Naive thymus-derived CD4-positive, alpha-beta T cell (primary cell): ENCODE measurements around the gene SLC2A13. TPM values are rescaled to one million over a fixed set of nuclear protein-coding genes. Genes with fewer than 3 reads are reported as not detected.

Experiments used
- ATAC-seq: fragments of 150-1000 bp; cut with Tn5 transposase; 2 replicates; pipeline ENCODE4 v1.10.0; 2021; ENCODE audit warnings: mild to moderate bottlenecking, moderate library complexity
- CTCF ChIA-PET: fragments of 350-600 bp; sonication (Branson Sonifier 250); formaldehyde crosslinking; loops from one replicate; lab custom pipeline; 2021; ENCODE audit warnings: antibody characterized with exemption; lab: Charles Lee
- POLR2A ChIA-PET: fragments of 350-600 bp; sonication (Branson Sonifier 250); formaldehyde crosslinking; loops from one replicate; lab custom pipeline; 2021; ENCODE audit warnings: antibody characterized with exemption, inconsistent platforms; lab: Charles Lee
- DNase-seq, 9 donors: peaks; one replicate each; pipeline versions ENCODE4 v3.0.0 to v3.0.0-alpha.2; 2020 to 2022; ENCODE audit warnings: mixed read lengths in 1 of 9
- H3K27ac ChIP-seq: one replicate; pipeline ENCODE4 v1.7.0; 2013; ENCODE audit warnings: mild to moderate bottlenecking, low read depth, low read length, moderate library complexity
- H3K27me3 ChIP-seq, 2 donors: one replicate each; pipeline ENCODE4 v1.7.0; 2013; ENCODE audit warnings: low read length in 2 of 2, mild to moderate bottlenecking in 2 of 2, moderate library complexity in 2 of 2; ENCODE audit not compliant: control insufficient read depth in 2 of 2, insufficient read depth in 2 of 2
- H3K36me3 ChIP-seq, 3 experiments: 1 replicate in 2 of 3; 2 replicates in 1 of 3; pipeline ENCODE4 v1.7.0; 2013; ENCODE audit warnings: low read length in 3 of 3, mild to moderate bottlenecking in 3 of 3, moderate library complexity in 1 of 3; ENCODE audit not compliant: insufficient read depth in 3 of 3, control insufficient read depth in 2 of 3
- H3K4me1 ChIP-seq, 2 donors: one replicate each; pipeline ENCODE4 v1.7.0; 2013; ENCODE audit warnings: low read length in 2 of 2, mild to moderate bottlenecking in 2 of 2, moderate library complexity in 1 of 2; ENCODE audit not compliant: control insufficient read depth in 2 of 2, insufficient read depth in 2 of 2
- H3K4me3 ChIP-seq: 2 replicates; pipeline ENCODE4 v1.7.0; 2013; ENCODE audit warnings: mild to moderate bottlenecking, low read length
- H3K9me3 ChIP-seq, 3 experiments: 1 replicate in 2 of 3; 2 replicates in 1 of 3; pipeline ENCODE4 v1.7.0; 2013; ENCODE audit warnings: low read length in 3 of 3; ENCODE audit not compliant: control insufficient read depth in 2 of 3
- H3K27ac Mint-ChIP-seq, 9 donors: one replicate each; pipeline ENCODE4 v1.8.0; 2020 to 2022; ENCODE audit warnings: mixed read lengths in 9 of 9, mild to moderate bottlenecking in 8 of 9, moderate library complexity in 5 of 9, inconsistent platforms in 2 of 9
- H3K27me3 Mint-ChIP-seq, 5 donors: one replicate each; pipeline ENCODE4 v1.8.0; 2021 to 2022; ENCODE audit warnings: mixed read lengths in 5 of 5, mild to moderate bottlenecking in 1 of 5
- H3K36me3 Mint-ChIP-seq, 5 donors: one replicate each; pipeline ENCODE4 v1.8.0; 2020 to 2022; ENCODE audit warnings: mixed read lengths in 5 of 5, mild to moderate bottlenecking in 3 of 5, inconsistent platforms in 1 of 5
- H3K4me1 Mint-ChIP-seq, 7 donors: one replicate each; pipeline ENCODE4 v1.8.0; 2020 to 2022; ENCODE audit warnings: mixed read lengths in 7 of 7, mild to moderate bottlenecking in 3 of 7, inconsistent platforms in 1 of 7
- H3K4me3 Mint-ChIP-seq, 10 donors: one replicate each; pipeline ENCODE4 v1.8.0; 2020 to 2022; ENCODE audit warnings: mild to moderate bottlenecking in 10 of 10, mixed read lengths in 10 of 10, moderate library complexity in 6 of 10, inconsistent platforms in 2 of 10
- H3K9me3 Mint-ChIP-seq, 11 donors: one replicate each; pipeline ENCODE4 v1.8.0; 2020 to 2022; ENCODE audit warnings: mixed read lengths in 11 of 11, mild to moderate bottlenecking in 4 of 11, inconsistent platforms in 1 of 11, moderate library complexity in 1 of 11
- intact Hi-C, 2 donors: fragments of 100-400 bp; cut with micrococcal nuclease; formaldehyde crosslinking; loops; one replicate each; pipeline ENCODE4 v1.15.1; 2023
- polyA plus RNA-seq, 2 donors: library from polyadenylated mRNA; unstranded; fragments of 300-500 nt; fragmentation: Illumina TruSeq; gene quantifications; one replicate each; pipeline ENCODE4 v1.2.3, GENCODE V29; 2021
- total RNA-seq, 6 experiments: library from RNA in 5 of 6; stranded (reverse) in 5 of 6; gene quantifications; 1 replicate in 5 of 6; 2 replicates in 1 of 6; pipeline ENCODE4 v1.2.3 and lab custom pipeline; 2021 to 2026

SLC2A13 gene
- total and polyA plus RNA-seq, 7 experiments from 2014 or later, result 1.2 to 5.8 (median 4.4) TPM

DNA sequence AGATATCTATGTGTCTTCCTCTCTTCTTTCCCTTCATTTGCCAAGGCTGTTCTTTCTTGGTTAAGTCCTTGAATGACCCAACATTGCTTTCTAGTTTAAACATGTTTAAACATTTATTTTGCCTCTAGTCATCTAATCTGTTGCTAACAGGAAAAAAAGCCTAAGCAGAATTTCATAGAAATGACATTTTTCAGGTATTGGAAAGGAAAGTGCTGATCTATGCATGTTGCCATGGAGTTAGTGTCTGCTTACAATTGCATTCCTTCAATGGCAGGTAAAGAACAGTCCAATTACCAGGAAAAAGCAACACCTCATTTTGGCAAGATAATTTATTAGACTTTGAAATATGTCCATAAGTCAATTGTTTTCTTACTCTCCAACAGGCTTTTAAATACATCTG is 21.5 kb upstream of the SLC2A13 start:
- Histone ChIP-seq H3K27me3 (no peaks in the 10 kb centered on the region), H3K27ac (no peak overlapping the region), H3K4me1 (no peaks in the 10 kb centered on the region), H3K9me3 (no peaks in the 10 kb centered on the region), H3K36me3 (no peaks in the 10 kb centered on the region), H3K4me3 (no peak overlapping the region)
- Mint-ChIP-seq H3K4me1 (no peaks in the 10 kb centered on the region), H3K36me3 (no peaks in the 10 kb centered on the region), H3K27ac (no peak overlapping the region), H3K4me3 (no peak overlapping the region), H3K9me3 (no peaks in the 10 kb centered on the region), H3K27me3 (peaks cover 0 to 31% (median 0%) of the 10 kb centered on the region in 5 donors)
- ChIA-PET CTCF (interaction anchor here (0.6 kb wide), 1 partner anchor 122 kb away, joined by 3 read pairs; no protein-coding TSS in a partner anchor), POLR2A (no interaction called here)
- no peak for ATAC-seq
- intact Hi-C loops, result no loop called here
- no peak for DNase-seq

DNA sequence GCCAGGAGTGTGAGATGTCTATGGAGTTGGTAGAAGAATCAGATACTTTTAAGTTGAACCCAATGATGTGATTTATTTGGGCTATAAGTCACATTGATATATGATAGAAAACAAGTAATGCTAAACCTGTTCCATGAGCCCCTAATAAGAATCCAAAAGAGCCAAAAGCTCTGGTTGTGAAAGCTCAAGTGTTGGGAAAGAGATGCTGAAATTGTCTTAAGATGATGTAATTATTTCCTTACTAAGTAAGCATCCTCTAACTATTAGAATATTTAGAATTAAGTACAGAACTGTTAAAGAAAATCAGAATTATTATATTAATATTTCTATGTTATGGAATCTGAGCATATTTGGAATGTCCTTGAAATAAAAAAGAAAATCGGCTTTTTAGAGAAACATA is 17.6 kb upstream of the SLC2A13 start:
- no peak overlapping the region for H3K4me3 ChIP-seq
- H3K9me3 ChIP-seq, result no peaks in the 10 kb centered on the region
- Mint-ChIP-seq H3K9me3 (peaks cover 0 to 1% (median 0%) of the 10 kb centered on the region in 11 donors), H3K27ac (no peak overlapping the region), H3K27me3 (peaks cover 5 to 38% (median 11%) of the 10 kb centered on the region in 5 donors), H3K4me3 (no peak overlapping the region), H3K36me3 (no peaks in the 10 kb centered on the region), H3K4me1 (no peaks in the 10 kb centered on the region)
- no peak for ATAC-seq
- POLR2A ChIA-PET, result no interaction called here
- no peak overlapping the region for H3K27ac ChIP-seq
- CTCF ChIA-PET, result no interaction called here
- intact Hi-C loops, result no loop called here
- no peaks in the 10 kb centered on the region for H3K36me3 ChIP-seq
- H3K4me1 ChIP-seq, result no peaks in the 10 kb centered on the region
- no peaks in the 10 kb centered on the region for H3K27me3 ChIP-seq
- DNase-seq, result no peak

DNA sequence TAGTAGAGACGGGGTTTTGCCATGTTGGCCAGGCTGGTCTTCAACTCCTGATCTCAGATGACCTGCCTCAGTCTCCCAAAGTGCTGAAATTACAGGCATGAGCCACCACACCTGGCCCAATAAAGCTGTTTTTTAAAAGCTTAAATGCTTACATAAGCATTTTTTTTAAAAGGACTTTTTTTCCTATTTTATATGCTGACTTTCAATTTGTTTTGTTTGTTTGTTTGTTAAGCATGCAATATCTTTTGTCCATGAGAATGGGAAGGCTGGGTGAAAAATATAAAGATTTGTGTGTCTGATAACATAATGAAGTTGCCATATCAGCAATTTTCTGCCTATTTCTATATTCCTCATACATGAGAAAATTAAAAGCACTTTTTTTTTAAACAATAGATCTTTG is 17.0 kb upstream of the SLC2A13 start:
- H3K36me3 ChIP-seq, result no peaks in the 10 kb centered on the region
- Mint-ChIP-seq H3K36me3 (peaks cover 0 to 1% (median 0%) of the 10 kb centered on the region in 5 donors), H3K4me3 (no peak overlapping the region), H3K4me1 (peaks cover 0 to 1% (median 0%) of the 10 kb centered on the region in 7 donors), H3K27ac (no peak overlapping the region), H3K9me3 (peaks cover 0 to 1% (median 0%) of the 10 kb centered on the region in 11 donors), H3K27me3 (peaks cover 5 to 33% (median 12%) of the 10 kb centered on the region in 5 donors)
- intact Hi-C loops, result no loop called here
- no peak overlapping the region for H3K27ac ChIP-seq
- ChIA-PET POLR2A (no interaction called here), CTCF (no interaction called here)
- ATAC-seq (no peak), DNase-seq (no peak)
- H3K9me3 ChIP-seq, result no peaks in the 10 kb centered on the region
- H3K4me1 ChIP-seq, result no peaks in the 10 kb centered on the region
- H3K4me3 ChIP-seq, result no peak overlapping the region
- no peaks in the 10 kb centered on the region for H3K27me3 ChIP-seq

DNA sequence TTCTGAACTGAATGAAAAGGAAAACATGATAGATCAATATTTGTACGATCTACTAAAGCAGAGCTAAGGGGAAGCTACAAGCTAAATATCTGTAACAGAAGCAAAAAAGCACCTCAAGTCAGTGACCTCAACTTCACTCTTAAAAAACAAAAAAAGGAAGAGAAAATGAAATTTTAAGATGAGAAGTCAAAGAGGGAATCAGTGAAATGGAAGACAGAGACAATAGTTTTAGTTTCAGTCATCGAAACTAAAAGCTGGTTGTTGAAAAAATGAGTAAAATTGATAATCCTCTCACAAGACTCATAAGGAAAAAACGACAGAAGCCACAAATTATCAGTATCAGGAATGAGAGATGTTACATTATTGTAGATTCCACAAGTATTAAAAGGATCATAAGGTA is 11.9 kb upstream of the SLC2A13 start:
- peaks cover 0 to 1% (median 0%) of the 10 kb centered on the region in 5 donors for H3K36me3 Mint-ChIP-seq
- no peaks in the 10 kb centered on the region for H3K4me1 ChIP-seq
- DNase-seq (no peak), ATAC-seq (no peak)
- no peak overlapping the region for H3K27ac ChIP-seq
- CTCF ChIA-PET, result no interaction called here
- no peak overlapping the region for H3K4me3 ChIP-seq
- H3K27me3 ChIP-seq, result no peaks in the 10 kb centered on the region
- no peak overlapping the region for H3K27ac Mint-ChIP-seq
- H3K4me3 Mint-ChIP-seq, result no peak overlapping the region
- peaks cover 0 to 6% (median 0%) of the 10 kb centered on the region in 7 donors for H3K4me1 Mint-ChIP-seq
- POLR2A ChIA-PET, result no interaction called here
- no peaks in the 10 kb centered on the region for H3K36me3 ChIP-seq
- peaks cover 5 to 21% (median 13%) of the 10 kb centered on the region in 5 donors for H3K27me3 Mint-ChIP-seq
- intact Hi-C loops, result no loop called here
- peaks cover 0 to 5% (median 0%) of the 10 kb centered on the region in 11 donors for H3K9me3 Mint-ChIP-seq
- no peaks in the 10 kb centered on the region for H3K9me3 ChIP-seq

DNA sequence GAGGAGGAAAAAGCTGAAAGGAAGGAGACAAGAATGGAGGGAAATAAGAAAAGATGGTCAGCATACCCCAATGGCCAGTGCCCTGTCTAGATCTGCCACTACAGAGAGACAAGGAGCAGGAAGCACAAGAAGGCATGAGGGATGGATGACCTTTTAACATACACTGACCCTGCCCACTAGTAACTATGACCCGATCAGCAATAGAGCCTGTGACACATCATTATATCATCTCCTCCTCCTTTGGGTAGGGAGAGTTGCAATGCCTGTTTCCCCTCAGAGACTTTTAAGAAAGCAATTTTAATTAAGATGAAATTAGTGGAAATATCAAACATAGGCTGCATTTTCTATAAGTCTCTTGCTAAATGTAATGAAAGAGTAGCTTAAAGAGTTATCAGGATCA is 4.7 kb upstream of the SLC2A13 start:
- POLR2A ChIA-PET, result interaction anchor here (0.6 kb wide), 1 partner anchor 99 kb away, joined by 3 read pairs; no protein-coding TSS in a partner anchor
- Histone ChIP-seq H3K36me3 (no peaks in the 10 kb centered on the region), H3K4me1 (peaks cover 0 to 8% of the 10 kb centered on the region in 2 donors), H3K4me3 (no peak overlapping the region), H3K9me3 (no peaks in the 10 kb centered on the region), H3K27me3 (no peaks in the 10 kb centered on the region), H3K27ac (no peak overlapping the region)
- ATAC-seq (no peak), DNase-seq (no peak)
- intact Hi-C loops, result no loop called here
- H3K4me1 Mint-ChIP-seq, result peaks cover 8 to 18% (median 15%) of the 10 kb centered on the region in 7 donors
- H3K9me3 Mint-ChIP-seq, result no peaks in the 10 kb centered on the region
- no peak overlapping the region for H3K4me3 Mint-ChIP-seq
- H3K27ac Mint-ChIP-seq, result no peak overlapping the region
- peaks cover 0 to 24% (median 0%) of the 10 kb centered on the region in 5 donors for H3K27me3 Mint-ChIP-seq
- H3K36me3 Mint-ChIP-seq, result no peaks in the 10 kb centered on the region
- CTCF ChIA-PET, result interaction anchor here (1.2 to 5.3 kb wide), 2 partner anchors 99 to 100 kb away, joined by 6 to 33 read pairs; no protein-coding TSS in a partner anchor

DNA sequence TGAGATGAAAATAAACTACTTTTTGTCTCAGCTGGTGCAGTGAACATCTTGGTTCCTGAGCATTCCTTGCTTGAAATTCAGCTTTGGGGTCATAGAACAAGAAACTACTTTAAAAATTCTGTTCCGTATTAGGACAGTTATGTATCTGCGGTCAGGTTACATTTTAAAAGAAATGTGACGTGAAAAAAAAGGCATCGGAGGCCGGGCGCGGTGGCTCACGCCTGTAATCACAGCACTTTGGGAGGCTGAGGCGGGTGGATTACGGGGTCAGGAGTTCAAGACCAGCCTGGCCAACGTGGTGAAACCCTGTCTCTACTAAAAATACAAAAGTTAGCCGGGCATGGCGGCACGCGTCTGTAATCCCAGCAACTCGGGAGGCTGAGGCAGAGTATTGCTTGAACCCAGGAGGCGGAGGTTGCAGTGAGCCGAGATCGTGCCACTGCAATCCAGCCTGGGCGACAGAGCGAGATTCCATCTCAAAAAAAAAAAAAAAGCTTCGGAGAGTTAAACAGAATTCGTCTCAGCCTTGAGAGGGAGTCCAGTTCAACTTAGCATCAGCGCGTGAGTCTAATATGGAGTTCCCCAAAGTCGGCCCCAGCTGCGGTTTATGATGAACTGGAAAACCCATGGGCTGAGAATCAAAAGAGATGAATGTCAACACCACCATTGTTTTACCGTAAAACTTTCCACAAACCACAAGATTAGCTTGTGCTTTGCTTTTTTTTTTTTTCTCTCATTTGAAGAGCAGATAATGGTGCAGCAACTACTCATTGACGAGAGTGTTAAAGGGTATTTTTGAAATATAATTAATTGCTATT is 2.1 kb upstream of the SLC2A13 start:
- Histone ChIP-seq H3K4me3 (peak overlapping the region; percentile 50), H3K9me3 (no peaks in the 10 kb centered on the region), H3K27me3 (no peaks in the 10 kb centered on the region), H3K4me1 (peaks cover 10 to 16% of the 10 kb centered on the region in 2 donors), H3K36me3 (no peaks in the 10 kb centered on the region), H3K27ac (no peak overlapping the region)
- ATAC-seq (no peak), DNase-seq (no peak)
- Mint-ChIP-seq H3K27me3 (peaks cover 0 to 37% (median 2%) of the 10 kb centered on the region in 5 donors), H3K9me3 (peaks cover 0 to 1% (median 0%) of the 10 kb centered on the region in 11 donors), H3K4me1 (peaks cover 20 to 36% (median 30%) of the 10 kb centered on the region in 7 donors), H3K27ac (peak overlapping the region in 5 of 9 donors; percentile 58 to 76 (median 63)), H3K36me3 (no peaks in the 10 kb centered on the region), H3K4me3 (peak overlapping the region in 8 of 10 donors; percentile 80 to 94 (median 90))
- POLR2A ChIA-PET, result no interaction called here
- CTCF ChIA-PET, result interaction anchor here (0.6 to 5.3 kb wide), 7 partner anchors 9 to 743 kb away, joined by 3 to 33 read pairs (median 4); no protein-coding TSS in a partner anchor
- intact Hi-C loops, result loop anchor here (1.0 to 10.0 kb wide), 13 partner anchors 29 to 1987 kb away; partner anchors contain the start of genes ALG10B (in 2 of the 2), CPNE8 (in 1 of the 2) and KIF21A (in 1 of the 2)
